Measurements from ENCODE around the gene GRAMD2B. TPM values are rescaled to one million over a fixed set of nuclear protein-coding genes. Genes with fewer than 3 reads are reported as not detected.
A peak's percentile ranks its signal among the peaks of the same experiment; 100 is the strongest.

Gene GRAMD2B
- total RNA-seq, 6 donors from 2014 or later: 11.3 to 70.4 (median 17.7) TPM

- H3K9me3 ChIP-seq: no peaks in the 10 kb centered on the region
- no peak overlapping the region for H3K4me3 ChIP-seq
- H3K4me1 ChIP-seq: peaks cover 0 to 8% (median 1%) of the 10 kb centered on the region in 4 donors
- 72 to 84% methylated on average over 1 of the region's 1 CpG for WGBS, 2 donors
- ATAC-seq (ENCODE audit: low FRiP score in 2 of 2) (no peak), DNase-seq (no peak)
- peaks cover 0 to 10% (median 2%) of the 10 kb centered on the region in 4 donors for H3K36me3 ChIP-seq
- H3K27ac ChIP-seq: no peak overlapping the region
- TF ChIP-seq POLR2AphosphoS5 (IDR thresholded peaks at IDR 0.05) (no peak), EP300 (IDR thresholded peaks at IDR 0.05) (no peak), POLR2A (IDR thresholded peaks at IDR 0.05) (no peak), CTCF (IDR thresholded peaks at IDR 0.05) (no peak)
- no peaks in the 10 kb centered on the region for H3K27me3 ChIP-seq
Measured at GRCh38 chr5:126461838-126462237, 38.6 kb downstream of the GRAMD2B start.

- no peak overlapping the region for H3K27ac ChIP-seq
- peaks cover 0 to 8% (median 1%) of the 10 kb centered on the region in 4 donors for H3K4me1 ChIP-seq
- H3K9me3 ChIP-seq: no peaks in the 10 kb centered on the region
- ATAC-seq (ENCODE audit: low FRiP score in 2 of 2) (peak in 1 of 2 donors; percentile 48), DNase-seq (no peak)
- no peak overlapping the region for H3K4me3 ChIP-seq
- no peaks in the 10 kb centered on the region for H3K27me3 ChIP-seq
- WGBS, 2 donors: 63 to 71% methylated on average over 8 of the region's 8 CpGs
- H3K36me3 ChIP-seq: peaks cover 0 to 10% (median 2%) of the 10 kb centered on the region in 4 donors
- no peak for TF ChIP-seq CTCF (IDR thresholded peaks at IDR 0.05)
- no peak for TF ChIP-seq POLR2A (IDR thresholded peaks at IDR 0.05)
- no peak for TF ChIP-seq EP300 (IDR thresholded peaks at IDR 0.05)
- no peak for TF ChIP-seq POLR2AphosphoS5 (IDR thresholded peaks at IDR 0.05)
Measured at GRCh38 chr5:126462239-126463014, 39.2 kb downstream of the GRAMD2B start.

DNA sequence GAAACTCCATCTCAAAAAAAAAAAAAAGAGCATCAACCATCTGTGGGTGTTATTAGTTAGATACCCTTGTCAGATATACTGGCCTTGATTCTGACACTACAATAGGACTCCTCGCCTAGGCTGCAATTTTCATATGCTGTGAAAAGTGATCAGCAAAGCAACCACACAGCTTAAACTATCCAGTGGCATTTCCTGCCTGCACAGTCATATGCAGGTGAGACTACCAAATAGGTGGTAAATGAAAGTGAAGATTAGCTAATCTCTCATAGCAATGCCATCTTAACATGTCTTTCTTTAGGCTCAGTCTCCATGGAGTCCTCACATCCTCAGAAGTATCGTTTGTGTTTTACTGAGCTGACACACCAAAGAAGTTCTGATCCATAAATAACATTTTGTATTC, 40.8 kb downstream of the GRAMD2B start:
- WGBS, 2 donors: 95 to 97% methylated on average over 2 of the region's 2 CpGs
- TF ChIP-seq POLR2AphosphoS5 (IDR thresholded peaks at IDR 0.05) (no peak), POLR2A (IDR thresholded peaks at IDR 0.05) (no peak), EP300 (IDR thresholded peaks at IDR 0.05) (no peak), CTCF (IDR thresholded peaks at IDR 0.05) (no peak)

GRCh38 chr5:126464959-126465358, 41.8 kb downstream of the GRAMD2B start:
- H3K4me3 ChIP-seq: no peak overlapping the region
- ATAC-seq (ENCODE audit: low FRiP score in 2 of 2) (peak in 1 of 2 donors; percentile 73), DNase-seq (peak; percentile 40 to 47)
- 62 to 67% methylated on average over 7 of the region's 7 CpGs for WGBS, 2 donors
- peaks cover 0 to 8% (median 1%) of the 10 kb centered on the region in 4 donors for H3K4me1 ChIP-seq
- H3K9me3 ChIP-seq: no peaks in the 10 kb centered on the region
- H3K27me3 ChIP-seq: no peaks in the 10 kb centered on the region
- TF ChIP-seq POLR2AphosphoS5 (IDR thresholded peaks at IDR 0.05) (no peak), CTCF (IDR thresholded peaks at IDR 0.05) (no peak)
- peaks cover 0 to 16% (median 7%) of the 10 kb centered on the region in 4 donors for H3K36me3 ChIP-seq
- H3K27ac ChIP-seq: no peak overlapping the region

More for the DNA sequence above, 40.8 kb downstream of the GRAMD2B start:
- no peak for ATAC-seq (ENCODE audit: low FRiP score in 2 of 2)
- H3K9me3 ChIP-seq: no peaks in the 10 kb centered on the region
- H3K27ac ChIP-seq: no peak overlapping the region
- peaks cover 0 to 8% (median 1%) of the 10 kb centered on the region in 4 donors for H3K4me1 ChIP-seq
- DNase-seq: no peak
- H3K27me3 ChIP-seq: no peaks in the 10 kb centered on the region
- H3K4me3 ChIP-seq: no peak overlapping the region
- H3K36me3 ChIP-seq: peaks cover 0 to 10% (median 2%) of the 10 kb centered on the region in 4 donors

Data from upper lobe of left lung (tissue), 6 donors.